Upper lobe of left lung (tissue), 6 donors: ENCODE measurements around the gene DVL2. TPM values are rescaled to one million over a fixed set of nuclear protein-coding genes. Genes with fewer than 3 reads are reported as not detected.
A peak's percentile ranks its signal among the peaks of the same experiment; 100 is the strongest.

Source experiments
- ATAC-seq, 2 donors: fragments of 200-7000 bp; cut with Tn5 transposase; one replicate each; pipeline ENCODE4 v1.9.1; 2022; ENCODE audit warnings: mild to moderate bottlenecking in 2 of 2, moderate library complexity in 2 of 2; ENCODE audit not compliant: low FRiP score in 2 of 2
- DNase-seq, 2 donors: peaks; one replicate each; pipeline ENCODE4 v3.0.0-alpha.2; 2019 to 2020
- H3K27ac ChIP-seq, 4 donors: fragments of 200-600 bp; sonication (generic); one replicate each; pipeline ENCODE4 v1.5.1; 2016 to 2019
- H3K27me3 ChIP-seq, 4 donors: fragments of 200-600 bp; sonication (generic); one replicate each; pipeline ENCODE4 v1.5.1; 2017 to 2019
- H3K36me3 ChIP-seq, 4 donors: fragments of 200-600 bp; sonication (generic); one replicate each; pipeline ENCODE4 v1.5.1; 2016 to 2019
- H3K4me1 ChIP-seq, 4 donors: fragments of 200-600 bp; sonication (generic); one replicate each; pipeline ENCODE4 v1.5.1; 2018 to 2019
- H3K4me3 ChIP-seq, 4 donors: fragments of 200-600 bp; sonication (generic); one replicate each; pipeline ENCODE4 v1.5.1; 2017 to 2019; ENCODE audit warnings: mild to moderate bottlenecking in 2 of 4, moderate library complexity in 1 of 4
- H3K9me3 ChIP-seq, 4 donors: fragments of 200-600 bp; sonication (generic); one replicate each; pipeline ENCODE4 v1.5.1; 2018 to 2019
- EP300 ChIP-seq, 4 donors: sonication (generic); formaldehyde crosslinking; IDR thresholded peaks; one replicate each; pipeline ENCODE4 v1.5.1; 2017; ENCODE audit warnings: antibody characterized with exemption in 4 of 4, control low read depth in 2 of 4
- POLR2A ChIP-seq, 4 donors: fragments of 450-650 bp; IDR thresholded peaks; one replicate each; pipeline ENCODE4 v1.5.1; 2016 to 2017; ENCODE audit warnings: antibody characterized with exemption in 4 of 4, mild to moderate bottlenecking in 2 of 4
- POLR2AphosphoS5 ChIP-seq, 2 donors: sonication (generic); formaldehyde crosslinking; IDR thresholded peaks; one replicate each; pipeline ENCODE4 v1.5.1; 2017; ENCODE audit warnings: antibody characterized with exemption in 2 of 2
- WGBS, 2 donors: methylation state at CpG; one replicate each; pipeline ENCODE4 v1.1.5; 2017 to 2018; 5-methylcytosine and 5-hydroxymethylcytosine counted together
- total RNA-seq, 6 donors: library from RNA; depleted of rRNA in 4 of 6; stranded (reverse); fragments of >200 nt in 4 of 6; gene quantifications; one replicate each; pipeline versions ENCODE4 v1.1.0 to v1.2.1, GENCODE V29; 2016 to 2021
- TF ChIP-seq, protein P1 (sequence below), 6 experiments: fragments of 450-650 bp in 4 of 6; fragments of 200-600 bp in 2 of 6; sonication (generic) in 2 of 6; IDR thresholded peaks; one replicate each; pipeline ENCODE4 v1.5.1; 2016 to 2019; ENCODE audit warnings: antibody characterized with exemption in 6 of 6
- donor health status: DM: no; HTN: no; CAD: no; lungs with moderate emphysema.
- donor health status: DM: no; HTN: yes; CAD: no; lungs with severe emphysema.

The DVL2 gene
- 10 to 100 TPM; 40.4 to 70.2 (median 42.4) TPM for total RNA-seq

DNA sequence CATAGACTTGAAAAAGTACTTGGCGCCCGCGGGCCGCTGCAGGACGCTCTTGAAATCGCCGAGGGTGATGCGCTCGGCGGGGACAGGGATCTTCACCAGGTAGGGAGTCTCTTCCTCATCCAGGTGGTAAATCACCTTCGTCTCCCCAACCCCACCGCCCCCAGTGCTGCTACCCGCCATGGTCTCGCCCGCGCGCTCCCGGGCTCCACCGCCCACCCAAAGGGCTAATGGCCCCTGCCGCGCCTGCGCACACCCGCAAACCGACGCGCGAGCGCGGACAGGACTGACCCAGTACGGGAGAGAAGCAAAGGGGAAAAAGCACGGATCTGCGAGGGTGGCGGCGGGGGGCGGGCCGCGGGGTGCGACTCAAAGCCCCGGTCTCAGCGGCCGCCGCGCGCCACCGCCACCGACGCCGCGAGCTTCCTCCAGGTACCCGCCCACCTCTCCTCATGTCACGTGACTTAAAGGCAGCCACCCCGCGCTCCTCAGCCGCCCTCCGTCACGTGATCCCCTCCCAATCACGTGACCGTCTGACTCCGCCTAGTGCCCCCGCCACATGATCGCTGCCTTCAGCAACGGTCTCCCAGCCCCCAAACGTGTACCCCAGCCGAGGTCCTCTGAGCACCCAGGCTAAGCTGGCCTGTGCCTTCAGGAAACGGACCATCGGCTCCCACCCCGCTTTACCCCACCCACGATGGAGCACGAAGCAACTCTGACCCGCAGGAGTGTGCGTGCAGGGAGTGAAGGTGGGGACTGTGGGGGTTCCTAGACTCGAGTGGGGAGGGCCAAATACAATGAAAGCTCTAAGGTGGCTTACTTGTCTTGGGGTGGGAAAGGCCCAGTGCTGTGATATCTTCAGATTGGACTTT lies at the start of gene DVL2:
Gene DVL2, minus strand, starts transcription at position 435 of the 869 bp plus-strand sequence. Its CDS starts 255 bp downstream, at position 180.
- peak; percentile 96 to 97 for DNase-seq
- 0 to 2% methylated on average over 11 to 40 of the region's 72 CpGs for whole genome bisulfite sequencing, 2 donors
- Histone ChIP-seq H3K4me1 (peaks cover 18 to 58% (median 37%) of the 10 kb centered on the region in 4 donors), H3K36me3 (peaks cover 6 to 29% (median 26%) of the 10 kb centered on the region in 4 donors), H3K27ac (peak within 1 kb of the TSS; percentile 75 to 92 (median 84)), H3K9me3 (no peaks in the 10 kb centered on the region), H3K4me3 (peak within 1 kb of the TSS; percentile 60 to 94 (median 82)), H3K27me3 (no peaks in the 10 kb centered on the region)
- peak; percentile 54 to 80 for ATAC-seq
- TF ChIP-seq, protein P1, sequence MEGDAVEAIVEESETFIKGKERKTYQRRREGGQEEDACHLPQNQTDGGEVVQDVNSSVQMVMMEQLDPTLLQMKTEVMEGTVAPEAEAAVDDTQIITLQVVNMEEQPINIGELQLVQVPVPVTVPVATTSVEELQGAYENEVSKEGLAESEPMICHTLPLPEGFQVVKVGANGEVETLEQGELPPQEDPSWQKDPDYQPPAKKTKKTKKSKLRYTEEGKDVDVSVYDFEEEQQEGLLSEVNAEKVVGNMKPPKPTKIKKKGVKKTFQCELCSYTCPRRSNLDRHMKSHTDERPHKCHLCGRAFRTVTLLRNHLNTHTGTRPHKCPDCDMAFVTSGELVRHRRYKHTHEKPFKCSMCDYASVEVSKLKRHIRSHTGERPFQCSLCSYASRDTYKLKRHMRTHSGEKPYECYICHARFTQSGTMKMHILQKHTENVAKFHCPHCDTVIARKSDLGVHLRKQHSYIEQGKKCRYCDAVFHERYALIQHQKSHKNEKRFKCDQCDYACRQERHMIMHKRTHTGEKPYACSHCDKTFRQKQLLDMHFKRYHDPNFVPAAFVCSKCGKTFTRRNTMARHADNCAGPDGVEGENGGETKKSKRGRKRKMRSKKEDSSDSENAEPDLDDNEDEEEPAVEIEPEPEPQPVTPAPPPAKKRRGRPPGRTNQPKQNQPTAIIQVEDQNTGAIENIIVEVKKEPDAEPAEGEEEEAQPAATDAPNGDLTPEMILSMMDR (IDR thresholded peaks at IDR 0.05) = peak in 3 of 6 experiments; percentile 24 to 51 (median 35)
- TF ChIP-seq POLR2A (IDR thresholded peaks at IDR 0.05) (peak in 3 of 4 donors; percentile 59 to 89 (median 78)), POLR2AphosphoS5 (IDR thresholded peaks at IDR 0.05) (peak; percentile 90 to 92), EP300 (IDR thresholded peaks at IDR 0.05) (peak in 1 of 4 donors; percentile 75)

- no peak for TF ChIP-seq POLR2A (IDR thresholded peaks at IDR 0.05)
- TF ChIP-seq, protein P1 (IDR thresholded peaks at IDR 0.05) = no peak
- TF ChIP-seq POLR2AphosphoS5 (IDR thresholded peaks at IDR 0.05) = no peak
- no peak for TF ChIP-seq EP300 (IDR thresholded peaks at IDR 0.05)
- ATAC-seq = no peak
- Histone ChIP-seq H3K27ac (no peak overlapping the region), H3K4me3 (no peak overlapping the region), H3K4me1 (peaks cover 23 to 29% (median 24%) of the 10 kb centered on the region in 4 donors), H3K36me3 (no peaks in the 10 kb centered on the region), H3K27me3 (peaks cover 0 to 12% (median 4%) of the 10 kb centered on the region in 4 donors), H3K9me3 (no peaks in the 10 kb centered on the region)
- WGBS, 2 donors = 84 to 90% methylated on average over 14 to 18 of the region's 18 CpGs
- DNase-seq = no peak
These were observed 49.3 kb upstream of the DVL2 start for GRCh38 chr17:7283471-7284216.

DNA sequence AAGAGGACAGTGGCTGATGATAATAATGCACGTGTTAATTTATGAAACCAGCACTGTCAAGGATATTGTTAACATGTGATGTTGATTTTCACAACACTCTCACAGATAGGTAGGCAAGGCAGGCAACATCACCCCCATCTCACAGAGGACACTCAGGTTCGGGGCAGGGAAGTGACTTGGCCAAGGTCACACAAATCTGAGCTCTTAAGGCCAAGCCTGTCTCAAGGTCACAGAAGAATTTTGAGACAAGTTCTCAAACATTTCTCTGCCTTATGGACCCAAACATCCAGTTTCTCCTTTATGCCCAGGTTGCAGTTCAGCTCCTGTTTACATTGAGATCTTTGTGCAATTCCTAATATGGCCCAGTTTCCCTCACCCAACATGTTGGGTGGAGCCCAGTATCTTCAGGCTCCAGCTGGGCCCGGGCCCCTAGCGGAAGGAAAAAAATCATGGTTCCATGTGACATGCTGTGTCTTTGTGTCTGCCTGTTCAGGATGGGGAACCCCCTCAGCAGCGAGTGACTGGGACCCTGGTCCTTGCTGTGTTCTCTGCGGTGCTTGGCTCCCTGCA lies 48.5 kb upstream of the DVL2 start:
- no peak for TF ChIP-seq POLR2A (IDR thresholded peaks at IDR 0.05)
- no peak for TF ChIP-seq POLR2AphosphoS5 (IDR thresholded peaks at IDR 0.05)
- no peak for TF ChIP-seq EP300 (IDR thresholded peaks at IDR 0.05)
- TF ChIP-seq, protein P1 (IDR thresholded peaks at IDR 0.05) = no peak
- Histone ChIP-seq H3K9me3 (no peaks in the 10 kb centered on the region), H3K4me1 (peaks cover 23 to 29% (median 24%) of the 10 kb centered on the region in 4 donors), H3K27me3 (peaks cover 0 to 12% (median 4%) of the 10 kb centered on the region in 4 donors), H3K36me3 (no peaks in the 10 kb centered on the region), H3K4me3 (peak overlapping the region in 3 of 4 donors; percentile 43 to 56 (median 45)), H3K27ac (peak overlapping the region in 1 of 4 donors; percentile 69)
- DNase-seq = no peak
- 51 to 52% methylated on average over 4 to 6 of the region's 6 CpGs for WGBS, 2 donors
- ATAC-seq = no peak

DNA sequence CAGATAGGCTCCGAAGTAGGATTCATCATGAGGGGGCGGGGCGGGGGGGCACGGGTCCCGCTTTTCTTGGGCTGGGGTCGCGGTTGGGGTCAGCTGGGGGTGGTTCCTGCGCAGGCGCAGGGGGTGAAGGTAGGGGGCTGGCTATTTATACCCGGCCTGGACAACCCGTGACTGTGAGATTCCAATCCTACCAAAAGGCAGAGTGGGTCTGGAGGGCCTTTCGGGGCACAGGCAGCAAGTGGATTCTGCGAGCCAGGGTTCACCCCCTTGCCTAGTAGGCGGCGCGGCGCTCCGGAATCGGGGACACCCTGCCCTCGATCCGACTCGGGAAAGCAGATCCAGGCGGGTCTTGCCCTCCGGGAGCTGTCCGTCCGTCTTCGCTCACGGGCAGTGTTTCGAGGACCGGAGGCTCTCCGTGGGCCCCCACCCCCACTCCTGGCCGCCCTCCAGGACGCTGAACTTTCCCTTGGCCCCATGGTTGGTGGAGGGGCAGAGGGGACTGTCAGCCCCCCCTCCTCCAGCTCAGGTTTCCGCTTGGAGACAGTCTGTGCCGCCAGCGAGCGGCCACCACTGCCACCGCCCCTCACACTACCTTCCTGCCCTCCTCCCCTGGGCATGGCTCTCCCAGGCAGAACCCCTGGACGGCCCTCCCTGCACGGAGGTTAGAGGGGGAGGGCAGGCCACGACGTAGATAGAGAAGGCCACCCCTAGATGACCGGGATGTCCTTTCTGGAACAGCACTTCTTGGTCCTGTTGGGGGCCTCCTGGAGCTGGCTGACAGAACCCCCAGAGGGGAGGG lies 47.8 kb upstream of the DVL2 start:
- peaks cover 0 to 12% (median 4%) of the 10 kb centered on the region in 4 donors for H3K27me3 ChIP-seq
- TF ChIP-seq POLR2AphosphoS5 (IDR thresholded peaks at IDR 0.05) = no peak
- TF ChIP-seq, protein P1 (IDR thresholded peaks at IDR 0.05) = no peak
- peaks cover 23 to 29% (median 24%) of the 10 kb centered on the region in 4 donors for H3K4me1 ChIP-seq
- peak in 1 of 2 donors; percentile 82 for DNase-seq
- peak overlapping the region in 3 of 4 donors; percentile 43 to 56 (median 45) for H3K4me3 ChIP-seq
- H3K9me3 ChIP-seq = no peaks in the 10 kb centered on the region
- H3K27ac ChIP-seq = peak overlapping the region in 2 of 4 donors; percentile 52 to 69
- WGBS, 2 donors = 0 to 9% methylated on average over 3 to 23 of the region's 43 CpGs
- H3K36me3 ChIP-seq = no peaks in the 10 kb centered on the region
- ATAC-seq = no peak
